ENCODE data around the gene KLHL17.

The KLHL17 gene

DNA sequence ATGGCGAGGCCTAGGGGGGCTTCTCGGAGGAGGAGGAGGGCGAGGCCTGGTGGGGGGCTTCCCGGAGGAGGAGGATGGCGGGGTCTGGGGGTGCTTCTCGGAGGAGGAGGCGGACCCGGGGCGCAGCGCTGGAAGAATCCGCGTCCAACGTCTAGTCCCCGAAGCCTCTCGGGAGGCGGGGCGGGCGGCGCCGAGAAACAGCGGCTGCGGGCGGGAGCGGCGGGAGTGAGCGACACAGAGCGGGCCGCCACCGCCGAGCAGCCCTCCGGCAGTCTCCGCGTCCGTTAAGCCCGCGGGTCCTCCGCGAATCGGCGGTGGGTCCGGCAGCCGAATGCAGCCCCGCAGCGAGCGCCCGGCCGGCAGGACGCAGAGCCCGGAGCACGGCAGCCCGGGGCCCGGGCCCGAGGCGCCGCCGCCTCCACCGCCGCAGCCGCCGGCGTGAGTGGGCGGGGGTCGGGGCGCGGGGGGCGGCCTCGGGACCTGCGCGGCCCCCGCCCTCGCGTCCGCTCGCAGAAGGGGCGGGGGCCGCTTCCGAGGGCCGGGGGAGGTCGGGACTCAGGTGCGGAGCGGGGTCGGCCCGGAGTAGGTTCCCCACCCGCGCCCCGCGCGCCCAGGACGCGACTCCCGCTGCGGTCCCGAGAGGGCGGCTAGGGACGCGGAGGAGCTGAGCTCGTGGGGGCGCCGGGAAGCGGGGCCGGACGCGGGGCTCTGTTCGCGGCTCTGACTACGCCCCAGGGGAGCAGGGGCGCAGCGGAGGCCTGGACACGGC lies at the start of gene KLHL17:
Gene KLHL17, plus strand, starts transcription at position 222 of the 769 bp plus-strand sequence. Its CDS starts 110 bp downstream, at position 332.
- DNase-seq, result peak; percentile 4

- no peak for DNase-seq
Observed at GRCh38 chr1:910881-911721, 49.3 kb upstream of the KLHL17 start.

- no peak for DNase-seq
Observed at GRCh38 chr1:911875-912739, 48.3 kb upstream of the KLHL17 start.

- DNase-seq, result no peak
Observed at GRCh38 chr1:912740-913301, 47.6 kb upstream of the KLHL17 start.

- no peak for DNase-seq
Observed at GRCh38 chr1:913491-914130, 46.8 kb upstream of the KLHL17 start.

DNA sequence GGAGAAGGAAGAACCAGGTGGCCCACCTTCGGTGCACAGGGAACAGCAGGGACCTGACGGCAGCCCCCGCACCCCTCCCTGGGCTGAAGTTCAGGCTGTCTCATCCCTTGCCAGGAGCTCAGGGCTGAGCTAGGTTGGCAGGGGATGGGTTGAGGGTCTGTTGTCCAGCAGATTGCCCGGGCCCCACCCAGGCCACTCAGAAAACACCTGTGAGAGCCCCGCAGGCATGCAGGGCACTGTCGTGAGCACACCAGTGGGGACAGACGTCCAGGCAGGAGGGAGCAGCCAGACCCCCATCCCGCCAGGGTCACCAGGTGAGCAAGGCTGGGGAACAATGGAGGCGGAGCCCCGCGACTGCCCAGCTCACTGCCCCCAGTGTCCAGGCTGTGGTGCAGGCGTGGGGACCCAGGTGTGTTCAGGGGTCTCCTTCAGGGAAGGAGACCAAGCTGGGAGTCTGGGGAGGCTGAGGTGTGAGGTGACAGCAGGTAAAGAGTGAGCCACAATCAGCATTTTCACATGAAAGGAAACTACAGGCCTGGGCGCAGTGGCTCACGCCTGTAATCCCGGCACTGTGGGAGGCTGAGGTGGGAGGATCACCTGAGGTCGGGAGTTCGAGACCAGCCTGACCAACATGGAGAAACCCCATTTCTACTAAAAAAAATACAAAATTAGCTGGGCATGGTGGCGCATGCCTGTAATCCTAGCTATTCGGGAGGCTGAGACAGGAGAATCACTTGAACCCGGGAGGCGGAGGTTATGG lies 46.1 kb upstream of the KLHL17 start:
- no peak for DNase-seq

DNA sequence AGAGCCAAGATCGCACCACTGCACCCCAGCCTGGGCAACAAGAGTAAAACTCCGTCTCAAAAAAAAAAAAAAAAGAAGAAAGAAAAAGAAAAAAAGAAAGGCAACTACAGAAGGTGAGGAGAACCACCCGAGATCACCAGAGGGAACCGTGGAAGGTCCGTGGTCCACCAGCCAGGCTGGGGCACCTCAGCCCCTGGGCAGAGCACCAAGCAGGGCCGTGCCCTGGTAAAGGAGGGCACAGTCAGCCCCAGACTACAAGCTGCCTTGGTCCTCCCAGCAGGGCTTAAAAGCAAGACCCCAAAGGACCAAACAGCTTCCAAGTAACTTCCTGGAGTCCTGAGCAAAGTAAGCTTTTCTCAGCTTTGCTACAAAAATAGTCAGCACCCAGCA lies 45.5 kb upstream of the KLHL17 start:
- no peak for DNase-seq

DNA sequence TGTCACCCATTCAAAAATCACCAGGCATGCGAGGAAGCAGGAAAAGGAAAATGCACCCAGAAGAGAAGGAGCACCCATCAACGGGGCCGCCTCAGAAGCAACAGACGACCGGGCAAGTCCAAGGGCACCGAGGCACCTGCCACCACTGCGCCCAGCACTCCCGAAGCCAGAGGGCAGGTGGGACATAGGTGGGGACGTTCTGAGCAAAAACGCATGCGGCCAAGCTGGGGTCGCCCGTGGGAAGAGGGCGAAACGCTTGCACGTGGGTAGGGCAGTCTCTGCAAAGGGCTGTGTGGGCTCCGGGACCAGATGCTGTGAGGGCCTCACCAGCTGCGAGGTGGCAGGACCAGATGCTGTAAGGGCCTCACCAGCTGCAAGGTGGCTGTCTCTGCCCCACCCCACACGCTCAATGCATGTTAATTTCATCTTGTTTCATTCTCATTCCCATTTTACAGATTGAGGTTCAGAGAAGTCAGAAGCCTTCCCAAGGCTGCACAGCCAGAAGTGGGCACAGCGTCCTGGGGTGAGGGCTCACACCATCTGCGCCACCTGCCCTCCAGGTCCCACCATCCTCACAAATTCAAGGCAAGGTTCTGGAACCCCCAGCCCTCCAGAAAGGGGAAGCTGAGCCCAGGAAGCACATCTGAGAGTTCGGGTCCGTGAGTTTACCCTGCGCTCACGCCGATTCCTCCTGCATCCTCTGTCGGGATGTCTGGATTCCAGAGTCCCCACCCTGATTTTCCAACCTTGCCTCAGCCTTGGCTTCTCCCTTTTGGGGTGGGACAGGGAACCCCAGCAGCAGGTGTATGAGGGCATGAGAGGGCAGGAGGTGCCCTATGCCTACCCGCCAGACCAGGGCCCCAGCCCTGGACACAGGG lies 44.9 kb upstream of the KLHL17 start:
- no peak for DNase-seq

GRCh38 chr1:916173-917075 lies 44.0 kb upstream of the KLHL17 start:
- no peak for DNase-seq

DNA sequence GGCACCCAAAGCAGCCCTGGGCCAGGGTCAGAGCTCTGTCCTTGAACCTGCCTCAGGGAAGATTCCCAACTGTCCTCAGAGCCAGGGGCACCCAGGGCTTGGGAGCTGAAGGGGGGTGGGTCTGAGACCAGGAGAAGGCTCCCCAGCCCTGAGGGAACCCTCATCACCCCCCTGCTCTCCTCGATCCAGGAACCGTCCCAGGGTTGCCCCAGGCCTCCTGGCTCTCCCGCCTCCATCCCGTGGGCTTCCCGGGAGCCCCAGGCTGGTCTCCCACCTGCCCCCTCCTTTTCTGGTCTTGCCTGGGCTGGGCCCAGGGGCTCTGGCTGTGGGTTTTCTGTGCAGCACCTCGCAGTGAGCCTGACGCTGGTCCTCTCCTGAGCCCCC lies 43.3 kb upstream of the KLHL17 start:
- DNase-seq, result no peak

- DNase-seq, result no peak
Observed at GRCh38 chr1:917466-918091, 42.8 kb upstream of the KLHL17 start.

- DNase-seq, result no peak
Observed at GRCh38 chr1:918353-918752, 42.0 kb upstream of the KLHL17 start.

GRCh38 chr1:918843-919242 lies 41.5 kb upstream of the KLHL17 start:
- no peak for DNase-seq

DNA sequence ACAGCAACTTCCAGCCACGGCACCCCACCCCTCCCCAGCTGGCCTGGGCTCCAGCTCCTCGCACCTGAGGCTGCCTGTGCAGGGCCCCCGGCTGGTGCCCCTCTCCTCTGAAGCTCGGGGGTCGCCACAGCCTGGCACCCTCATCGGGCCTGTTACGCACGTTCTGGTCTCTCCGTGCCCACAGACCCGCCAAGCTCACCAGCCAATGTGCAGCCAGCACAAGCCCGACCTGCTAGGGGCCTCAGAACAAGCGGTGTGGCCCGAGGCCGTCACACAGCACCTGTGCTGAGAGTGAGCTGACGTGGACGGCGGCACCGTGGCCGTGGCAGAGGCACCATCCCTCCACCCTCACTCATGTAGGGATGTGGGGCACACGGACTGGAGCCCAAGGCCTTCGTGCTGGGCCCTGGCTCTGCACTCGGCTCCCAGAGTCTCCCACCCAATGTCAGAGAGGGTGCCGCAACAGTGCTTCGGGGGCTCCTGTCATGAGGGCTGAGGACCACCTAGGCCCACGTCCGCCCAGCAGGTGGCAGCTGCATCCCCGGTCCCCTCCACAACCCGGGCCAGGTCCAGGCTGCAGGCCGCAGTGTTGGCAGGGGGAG lies 41.0 kb upstream of the KLHL17 start:
- no peak for DNase-seq

GRCh38 chr1:920010-920409 lies 40.4 kb upstream of the KLHL17 start:
- DNase-seq, result no peak

DNA sequence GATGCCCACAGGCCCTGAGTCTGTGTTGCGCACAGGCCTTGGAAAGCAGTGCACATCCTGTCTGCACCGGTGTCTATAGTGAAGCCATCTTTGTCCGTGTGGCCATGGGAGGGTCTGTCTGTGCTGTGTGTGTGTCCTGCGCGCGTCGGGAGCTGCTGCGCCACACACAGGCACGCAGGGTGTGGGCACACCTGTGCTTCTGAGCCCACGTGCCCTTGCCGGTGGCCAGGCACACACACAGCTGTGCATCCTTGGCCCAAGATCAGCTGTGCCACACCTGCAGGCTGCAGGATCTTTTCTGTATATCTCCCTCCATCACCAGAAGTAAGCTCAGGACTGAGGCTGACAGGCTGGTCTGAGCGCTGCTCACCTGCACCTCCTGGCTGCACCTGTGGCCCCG lies 39.9 kb upstream of the KLHL17 start:
- DNase-seq, result no peak

DNA sequence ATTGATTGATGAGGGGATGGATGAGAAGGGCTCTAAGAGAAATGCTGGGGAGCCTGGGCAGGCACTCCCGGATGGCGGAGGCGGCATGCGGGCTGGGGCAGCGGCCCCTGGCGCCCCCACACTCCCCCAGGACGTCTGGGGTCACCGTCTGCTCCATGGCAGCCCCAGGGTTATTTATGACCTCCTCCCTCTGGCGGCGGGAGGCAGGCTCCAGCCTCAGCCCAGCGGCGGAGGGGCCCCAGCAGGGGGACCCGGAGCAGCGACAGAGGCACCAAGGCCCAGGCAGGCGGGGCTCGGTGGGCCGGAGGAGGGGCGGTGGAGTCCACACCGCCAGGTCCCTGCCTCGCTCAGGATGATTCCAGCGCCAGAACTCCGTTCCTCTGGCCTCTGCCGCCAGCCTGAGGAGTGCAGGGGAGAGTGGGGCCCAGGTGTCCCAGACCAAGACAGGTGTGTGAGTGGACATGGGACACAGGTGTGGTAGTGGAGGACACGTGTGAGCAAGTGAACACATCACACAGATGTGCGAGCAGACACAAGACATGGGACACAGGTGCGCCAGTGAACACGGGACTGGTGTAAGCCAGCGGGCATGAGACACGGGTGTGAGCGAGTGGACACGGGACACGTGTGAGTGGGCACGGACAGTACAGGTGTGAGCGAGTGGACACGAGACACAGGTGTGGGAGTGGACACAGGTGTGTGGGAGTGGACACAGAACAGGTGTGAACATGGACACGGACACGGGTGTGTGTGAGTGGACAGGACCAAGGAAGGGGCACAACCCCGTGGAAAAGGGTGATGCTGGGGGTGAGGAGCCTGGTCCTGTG lies 39.2 kb upstream of the KLHL17 start:
- peak; percentile 58 for DNase-seq
